H9 (cell line): ENCODE measurements around the gene ZKSCAN3. TPM values are rescaled to one million over a fixed set of nuclear protein-coding genes. Genes with fewer than 3 reads are reported as not detected.

ENCODE experiments used
- DNase-seq: peaks from one replicate; pipeline ENCODE4 v3.0.0-alpha.2; 2017
- H2AFZ ChIP-seq: one replicate; pipeline ENCODE4 v1.6.1; 2013; ENCODE audit warnings: mild to moderate bottlenecking, low read length, control low read depth, moderate library complexity
- H2AK5ac ChIP-seq: 2 replicates; pipeline ENCODE4 v1.6.1; 2013; ENCODE audit warnings: low read length, control low read depth, mixed read lengths; ENCODE audit not compliant: insufficient read length
- H2BK120ac ChIP-seq: one replicate; pipeline ENCODE4 v1.6.1; 2013; ENCODE audit warnings: low read depth, mild to moderate bottlenecking, low read length, control low read depth, inconsistent platforms; ENCODE audit not compliant: poor library complexity, severe bottlenecking
- H2BK12ac ChIP-seq: 2 replicates; pipeline ENCODE4 v1.6.1; 2013; ENCODE audit warnings: low read length, control low read depth, mixed read lengths, low read depth; ENCODE audit not compliant: insufficient read length
- H2BK15ac ChIP-seq: 2 replicates; pipeline ENCODE4 v1.6.1; 2013; ENCODE audit warnings: low read depth, low read length, control low read depth
- H2BK20ac ChIP-seq: one replicate; pipeline ENCODE4 v1.6.1; 2013; ENCODE audit warnings: low read depth, mild to moderate bottlenecking, low read length, control low read depth, inconsistent platforms; ENCODE audit not compliant: poor library complexity, severe bottlenecking
- H2BK5ac ChIP-seq: 2 replicates; pipeline ENCODE4 v1.6.1; 2013; ENCODE audit warnings: low read length, control low read depth, mixed read lengths; ENCODE audit not compliant: insufficient read length
- H3K14ac ChIP-seq: 2 replicates; pipeline ENCODE4 v1.6.1; 2013; ENCODE audit warnings: low read length, control low read depth; ENCODE audit not compliant: insufficient read depth
- H3K18ac ChIP-seq: 2 replicates; pipeline ENCODE4 v1.6.1; 2013; ENCODE audit warnings: low read depth, mild to moderate bottlenecking, mixed read lengths, low read length, control low read depth; ENCODE audit not compliant: insufficient read length
- H3K23ac ChIP-seq: 2 replicates; pipeline ENCODE4 v1.6.1; 2013; ENCODE audit warnings: low read length, control low read depth, mixed read lengths, low read depth; ENCODE audit not compliant: insufficient read length
- H3K23me2 ChIP-seq: 2 replicates; pipeline ENCODE4 v1.6.1; 2013; ENCODE audit warnings: low read depth, mild to moderate bottlenecking, mixed read lengths, low read length, control low read depth; ENCODE audit not compliant: insufficient read length, poor library complexity, severe bottlenecking
- H3K27ac ChIP-seq: 2 replicates; pipeline ENCODE4 v1.5.1; 2013; ENCODE audit warnings: low read length, control low read depth, mixed read lengths, low read depth; ENCODE audit not compliant: insufficient read length
- H3K27me3 ChIP-seq: 2 replicates; pipeline ENCODE4 v1.6.1; 2013; ENCODE audit warnings: low read length, control low read depth, inconsistent platforms; ENCODE audit not compliant: insufficient read depth
- H3K4ac ChIP-seq: 2 replicates; pipeline ENCODE4 v1.6.1; 2013; ENCODE audit warnings: low read depth, mild to moderate bottlenecking, control low read depth, inconsistent platforms, low read length, moderate library complexity
- H3K4me1 ChIP-seq: 2 replicates; pipeline ENCODE4 v1.6.1; 2013; ENCODE audit warnings: low read length, control low read depth, inconsistent platforms; ENCODE audit not compliant: insufficient read depth
- H3K4me2 ChIP-seq: 2 replicates; pipeline ENCODE4 v1.6.1; 2013; ENCODE audit warnings: low read length, control low read depth, mixed read lengths; ENCODE audit not compliant: insufficient read length, insufficient read depth
- H3K56ac ChIP-seq: 2 replicates; pipeline ENCODE4 v1.6.1; 2013; ENCODE audit warnings: low read depth, mild to moderate bottlenecking, mixed read lengths, low read length, control low read depth; ENCODE audit not compliant: insufficient read length
- H3K79me1 ChIP-seq: 2 replicates; pipeline ENCODE4 v1.6.1; 2013; ENCODE audit warnings: low read depth, mild to moderate bottlenecking, moderate library complexity, low read length, control low read depth, inconsistent platforms; ENCODE audit not compliant: insufficient read depth, poor library complexity, severe bottlenecking
- H3K79me2 ChIP-seq: 2 replicates; pipeline ENCODE4 v1.6.1; 2013; ENCODE audit warnings: low read length, control low read depth, inconsistent platforms; ENCODE audit not compliant: insufficient read depth
- H3K9ac ChIP-seq: 2 replicates; pipeline ENCODE4 v1.6.1; 2013; ENCODE audit warnings: low read length, control low read depth, mixed read lengths; ENCODE audit not compliant: insufficient read length; ENCODE audit errors: extremely low read depth
- H3K9me3 ChIP-seq: one replicate; pipeline ENCODE4 v1.6.1; 2013; ENCODE audit warnings: low read depth, low read length, inconsistent platforms; ENCODE audit not compliant: control insufficient read depth
- H3T11ph ChIP-seq: one replicate; pipeline ENCODE4 v1.6.1; 2013; ENCODE audit warnings: mild to moderate bottlenecking, low read length, control low read depth, inconsistent platforms
- H4K20me1 ChIP-seq: one replicate; pipeline ENCODE4 v1.6.1; 2013; ENCODE audit not compliant: control insufficient read depth, insufficient read length, insufficient read depth
- H4K5ac ChIP-seq: 2 replicates; pipeline ENCODE4 v1.6.1; 2013; ENCODE audit warnings: low read depth, mild to moderate bottlenecking, mixed read lengths, low read length, control low read depth; ENCODE audit not compliant: insufficient read length
- H4K8ac ChIP-seq: replicated peaks from 2 replicates; pipeline ENCODE4 v1.6.1; 2013; ENCODE audit warnings: low read length, control low read depth, mixed read lengths, low read depth; ENCODE audit not compliant: insufficient read length
- H4K91ac ChIP-seq: 2 replicates; pipeline ENCODE4 v1.6.1; 2013; ENCODE audit warnings: low read depth, mild to moderate bottlenecking, moderate library complexity, mixed read lengths, low read length, control low read depth; ENCODE audit not compliant: insufficient read length
- H3K27ac Mint-ChIP-seq, 3 experiments: 2 replicates in 2 of 3; 3 replicates in 1 of 3; pipeline ENCODE4 v1.8.0; 2020 to 2021; ENCODE audit warnings: mixed read lengths in 3 of 3, mild to moderate bottlenecking in 1 of 3, moderate library complexity in 1 of 3
- H3K27me3 Mint-ChIP-seq: 2 replicates; pipeline ENCODE4 v1.8.0; 2021; ENCODE audit warnings: low read depth, mild to moderate bottlenecking, moderate library complexity, mixed read lengths
- H3K36me3 Mint-ChIP-seq, 3 experiments: 2 replicates in 2 of 3; 3 replicates in 1 of 3; pipeline ENCODE4 v1.8.0; 2020 to 2021; ENCODE audit warnings: low read depth in 3 of 3, mixed read lengths in 3 of 3; ENCODE audit not compliant: insufficient read depth in 1 of 3
- H3K4me1 Mint-ChIP-seq, 2 experiments: 2 replicates each; pipeline ENCODE4 v1.8.0; 2020; ENCODE audit warnings: mixed read lengths in 2 of 2
- H3K4me3 Mint-ChIP-seq, 2 experiments: 2 replicates in 1 of 2; 3 replicates in 1 of 2; pipeline ENCODE4 v1.8.0; 2020 to 2021; ENCODE audit warnings: mild to moderate bottlenecking in 2 of 2, mixed read lengths in 2 of 2, moderate library complexity in 1 of 2
- H3K9me3 Mint-ChIP-seq, 2 experiments: 2 replicates in 1 of 2; 3 replicates in 1 of 2; pipeline ENCODE4 v1.8.0; 2020; ENCODE audit warnings: mild to moderate bottlenecking in 2 of 2, mixed read lengths in 2 of 2, moderate library complexity in 1 of 2
- WGBS: extraction: QIAGEN DNeasy Blood & Tissue Kit; methylation state at CpG from one replicate; pipeline ENCODE4 v1.1.7; 2013; ENCODE audit warnings: missing lambda C conversion rate, low lambda C conversion rate, mixed read lengths; ENCODE audit not compliant: insufficient read length; ENCODE audit errors: extremely low coverage; 5-methylcytosine and 5-hydroxymethylcytosine counted together
- total RNA-seq: library from RNA; stranded (reverse); gene quantifications from 2 replicates; pipeline ENCODE4 v1.2.1, GENCODE V29; 2021
- TF ChIP-seq, protein P1 (sequence below): fragments of 200-600 bp; sonication (generic); conservative IDR thresholded peaks from 3 replicates; pipeline ENCODE4 v1.8.0; 2021; ENCODE audit warnings: antibody characterized with exemption, mild to moderate bottlenecking

ZKSCAN3 gene
- total RNA-seq, 1 experiment from 2014 or later = 8.7 TPM

GRCh38 chr6:28326371-28326948 is 23.3 kb upstream of the ZKSCAN3 start:
- Histone ChIP-seq H3K4ac (no peak overlapping the region), H3K18ac (no peak overlapping the region), H4K5ac (no peak overlapping the region), H2AK5ac (no peak overlapping the region), H3K23me2 (no peaks in the 10 kb centered on the region), H3K56ac (no peak overlapping the region), H3K4me1 (no peaks in the 10 kb centered on the region), H3K79me1 (no peaks in the 10 kb centered on the region), H3K27ac (no peak overlapping the region), H3K4me2 (no peak overlapping the region), H4K91ac (no peak overlapping the region), H2BK15ac (no peak overlapping the region), H2BK120ac (no peak overlapping the region), H3K79me2 (no peaks in the 10 kb centered on the region), H3K14ac (no peak overlapping the region), H3K9me3 (peaks cover 24% of the 10 kb centered on the region), H3K23ac (no peak overlapping the region), H4K20me1 (no peaks in the 10 kb centered on the region), H3T11ph (no peak overlapping the region), H2BK5ac (no peak overlapping the region), H2BK12ac (no peak overlapping the region), H4K8ac (no peak overlapping the region), H3K27me3 (no peaks in the 10 kb centered on the region), H2BK20ac (no peak overlapping the region), H2AFZ (no peak overlapping the region), H3K9ac (no peak overlapping the region)
- H3K27ac Mint-ChIP-seq = no peak overlapping the region
- no CpG with 5 or more reads among the region's 7 CpGs for WGBS
- no peaks in the 10 kb centered on the region for H3K4me1 Mint-ChIP-seq
- TF ChIP-seq, protein P1, sequence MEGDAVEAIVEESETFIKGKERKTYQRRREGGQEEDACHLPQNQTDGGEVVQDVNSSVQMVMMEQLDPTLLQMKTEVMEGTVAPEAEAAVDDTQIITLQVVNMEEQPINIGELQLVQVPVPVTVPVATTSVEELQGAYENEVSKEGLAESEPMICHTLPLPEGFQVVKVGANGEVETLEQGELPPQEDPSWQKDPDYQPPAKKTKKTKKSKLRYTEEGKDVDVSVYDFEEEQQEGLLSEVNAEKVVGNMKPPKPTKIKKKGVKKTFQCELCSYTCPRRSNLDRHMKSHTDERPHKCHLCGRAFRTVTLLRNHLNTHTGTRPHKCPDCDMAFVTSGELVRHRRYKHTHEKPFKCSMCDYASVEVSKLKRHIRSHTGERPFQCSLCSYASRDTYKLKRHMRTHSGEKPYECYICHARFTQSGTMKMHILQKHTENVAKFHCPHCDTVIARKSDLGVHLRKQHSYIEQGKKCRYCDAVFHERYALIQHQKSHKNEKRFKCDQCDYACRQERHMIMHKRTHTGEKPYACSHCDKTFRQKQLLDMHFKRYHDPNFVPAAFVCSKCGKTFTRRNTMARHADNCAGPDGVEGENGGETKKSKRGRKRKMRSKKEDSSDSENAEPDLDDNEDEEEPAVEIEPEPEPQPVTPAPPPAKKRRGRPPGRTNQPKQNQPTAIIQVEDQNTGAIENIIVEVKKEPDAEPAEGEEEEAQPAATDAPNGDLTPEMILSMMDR = no peak
- DNase-seq = no peak
- H3K27me3 Mint-ChIP-seq = no peaks in the 10 kb centered on the region
- peaks cover 40 to 47% (median 45%) of the 10 kb centered on the region in 3 experiments for H3K36me3 Mint-ChIP-seq
- peaks cover 33 to 46% of the 10 kb centered on the region in 2 experiments for H3K9me3 Mint-ChIP-seq
- H3K4me3 Mint-ChIP-seq = no peak overlapping the region
